NCI-H128 (cell line): ENCODE measurements around the gene LRBA.
"Not testable (repeated sequence)": the region's sequence is repeated elsewhere in the genome, so short reads cannot be mapped to it uniquely, and the experiment has no call there.

ENCODE experiments used
- DNase-seq: peaks from one replicate; lab custom pipeline; 2025; ENCODE audit not compliant: unreplicated experiment; lab: John Stamatoyannopoulos, UW

The LRBA gene

GRCh38 chr4:150679765-150680343 lies 335.2 kb downstream of the LRBA start:
- DNase-seq = no peak

- no peak for DNase-seq
These were observed 335.9 kb downstream of the LRBA start for GRCh38 chr4:150679018-150679764.

DNA sequence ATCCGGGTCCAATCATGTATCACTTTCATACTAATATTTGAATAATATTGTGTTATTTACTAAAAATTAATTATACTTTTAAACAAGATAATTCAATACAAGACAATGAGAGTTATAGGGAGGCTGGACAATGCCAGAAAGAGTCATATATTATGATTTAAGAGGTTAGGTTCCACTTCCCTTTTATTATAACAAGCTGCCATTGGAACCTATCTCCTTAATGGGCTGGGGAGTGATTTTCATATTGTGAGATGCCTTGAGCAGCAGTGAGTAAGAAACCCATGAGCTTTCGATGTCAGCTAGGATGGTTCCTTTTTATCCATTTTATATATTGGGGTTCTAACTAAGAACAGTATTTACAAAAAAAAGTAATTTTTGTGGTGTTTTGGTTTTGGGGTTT lies 341.3 kb downstream of the LRBA start:
- no peak for DNase-seq

DNA sequence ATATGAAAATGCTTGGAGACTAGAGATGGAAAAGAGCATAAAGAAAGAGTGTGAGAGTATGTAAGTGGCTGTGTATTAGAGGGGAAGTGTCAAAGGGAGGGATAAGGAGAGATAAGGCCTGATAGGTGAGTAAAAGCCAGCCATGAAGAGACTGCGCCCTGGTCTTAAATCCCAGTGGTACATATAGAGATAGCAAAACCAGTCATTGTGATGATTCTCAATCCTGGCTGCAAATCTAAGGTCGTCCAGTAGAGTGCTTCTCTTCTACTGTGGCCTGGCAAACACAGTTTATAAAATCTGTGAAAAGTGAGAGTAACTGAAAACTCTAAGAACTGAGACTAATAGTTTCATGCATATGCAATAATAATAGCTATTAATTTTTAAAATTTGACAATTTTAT lies 346.3 kb downstream of the LRBA start:
- no peak for DNase-seq

DNA sequence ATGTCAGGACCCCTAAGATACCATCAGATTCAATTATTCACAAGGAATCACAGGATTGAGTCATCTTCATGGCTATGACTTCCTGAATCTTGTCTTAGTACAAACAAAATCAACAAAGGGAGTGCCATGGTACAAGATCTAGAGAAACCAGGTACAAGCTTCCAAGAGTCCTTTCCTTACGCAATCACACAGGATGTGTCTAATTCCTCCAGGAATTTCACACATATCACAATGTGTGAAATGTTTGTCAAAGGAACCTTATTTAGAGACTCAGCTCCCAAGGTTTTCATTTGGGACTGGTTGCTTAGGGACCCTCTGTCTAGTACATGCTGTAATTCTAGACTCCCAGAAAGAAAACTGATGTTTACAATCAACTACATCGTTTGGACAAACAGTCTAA lies 350.1 kb downstream of the LRBA start:
- no peak for DNase-seq

- no peak for DNase-seq
These were observed 352.4 kb downstream of the LRBA start for GRCh38 chr4:150662686-150663085.

DNA sequence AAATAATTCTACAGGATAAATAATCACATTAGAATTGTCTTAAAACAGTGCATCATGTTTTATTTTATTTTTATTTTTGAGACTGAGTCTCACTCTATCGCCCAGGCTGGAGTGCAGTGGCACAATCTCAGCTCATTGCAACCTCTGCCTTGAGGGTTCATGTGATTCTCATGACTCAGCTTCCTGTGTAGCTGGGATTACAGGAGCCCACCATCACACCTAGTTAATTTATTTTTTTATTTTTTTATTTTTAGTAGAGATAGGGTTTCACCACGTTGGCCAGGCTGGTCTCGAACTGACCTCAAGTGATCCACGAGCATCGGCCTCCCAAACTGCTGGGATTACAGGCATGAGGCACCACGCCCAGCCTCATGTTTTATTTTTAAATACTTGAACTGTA lies 353.5 kb downstream of the LRBA start:
- DNase-seq = not testable (repeated sequence)

DNA sequence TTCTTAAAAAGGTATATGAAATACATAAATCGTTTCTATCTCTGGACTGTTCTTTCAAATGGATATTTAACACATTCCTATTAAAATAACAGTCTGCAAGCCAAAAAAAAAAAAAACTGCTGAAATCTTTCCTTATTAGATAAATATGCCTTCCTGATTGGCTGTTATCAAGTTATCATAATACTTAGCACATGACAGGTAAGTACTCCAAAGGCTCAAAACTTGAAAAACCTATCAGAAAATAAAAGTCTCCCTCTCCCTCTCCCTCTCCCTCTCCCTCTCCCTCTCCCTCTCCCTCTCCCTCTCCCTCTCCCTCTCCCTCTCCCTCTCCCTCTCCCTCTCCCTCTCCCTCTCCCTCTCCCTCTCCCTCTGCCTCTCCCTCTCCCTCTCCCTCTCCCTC lies 356.8 kb downstream of the LRBA start:
- DNase-seq = not testable (repeated sequence)

DNA sequence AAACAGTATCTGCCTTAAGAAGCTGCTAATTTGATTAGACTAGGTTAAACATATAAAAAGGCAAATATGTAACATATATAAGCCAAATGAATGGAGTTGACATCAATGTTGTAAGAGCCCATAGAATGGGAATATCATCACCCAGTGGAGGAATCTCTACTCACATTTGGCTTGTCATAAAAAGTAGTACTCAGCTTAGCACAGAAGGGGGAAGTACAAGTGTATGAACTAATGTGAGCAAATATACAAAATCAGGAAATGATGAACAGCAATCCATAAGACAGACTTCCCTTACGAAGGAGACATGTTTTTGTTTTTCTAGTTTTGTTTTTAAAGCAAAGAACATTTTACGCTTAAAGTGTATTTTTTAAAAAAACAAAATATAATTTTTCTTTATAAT lies 358.2 kb downstream of the LRBA start:
- DNase-seq = no peak

- no peak for DNase-seq
These were observed 364.3 kb downstream of the LRBA start for GRCh38 chr4:150650751-150651150.

DNA sequence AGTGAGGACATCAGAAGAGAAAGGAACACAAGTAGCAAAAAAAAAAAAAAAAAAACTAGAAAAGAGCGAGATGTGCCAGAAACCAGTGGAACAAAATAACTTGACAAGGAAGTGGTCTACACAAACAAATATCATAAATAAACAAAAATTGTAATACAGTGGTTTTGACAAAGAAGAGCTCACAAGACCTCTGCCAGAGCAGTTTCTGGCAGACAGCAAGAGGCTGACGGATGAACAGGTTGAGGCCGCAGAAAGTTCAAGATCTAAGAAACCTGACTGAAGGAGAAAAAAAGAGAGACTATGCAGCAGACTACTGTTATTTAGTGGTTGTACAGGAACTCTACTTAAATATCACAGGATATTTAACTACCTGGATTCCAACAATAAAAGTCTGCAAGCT lies 367.0 kb downstream of the LRBA start:
- DNase-seq = no peak

GRCh38 chr4:150647008-150647407 lies 368.1 kb downstream of the LRBA start:
- DNase-seq = no peak

DNA sequence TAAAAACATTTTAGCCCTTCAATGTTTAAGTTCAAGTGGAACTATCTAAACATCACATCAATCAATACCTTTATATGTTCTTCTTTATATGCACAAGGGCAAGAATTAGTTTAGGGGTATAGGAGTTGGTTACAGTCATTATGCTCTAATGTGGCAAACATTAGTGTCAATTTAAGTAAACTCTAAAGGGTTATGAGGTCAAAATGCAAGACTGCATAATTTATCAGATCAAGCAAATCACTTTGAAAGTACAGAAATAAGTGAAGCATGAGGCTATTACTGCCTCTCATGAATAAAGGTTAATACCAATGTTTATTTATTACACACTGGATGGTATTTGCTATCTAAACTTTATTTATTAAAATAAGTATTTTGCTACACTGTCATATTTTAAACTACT lies 373.5 kb downstream of the LRBA start:
- no peak for DNase-seq

DNA sequence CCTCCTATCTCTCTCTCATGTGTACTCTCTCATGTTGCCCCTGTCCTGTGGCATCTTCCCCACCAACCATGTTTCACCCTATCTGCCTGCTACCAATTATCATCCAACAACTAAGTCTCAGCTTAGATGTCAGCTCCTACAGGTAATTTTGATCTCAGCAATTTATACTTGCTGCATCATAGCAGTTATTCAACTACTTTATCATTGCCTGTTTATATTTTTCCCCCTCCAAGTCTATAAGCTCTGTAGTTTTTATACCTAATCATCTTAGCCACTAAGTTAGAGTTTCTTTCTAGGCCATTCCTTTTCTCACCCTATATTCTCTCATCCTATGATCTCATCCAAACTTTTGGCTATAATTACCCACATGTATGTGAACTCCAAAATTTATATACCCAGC lies 382.4 kb downstream of the LRBA start:
- DNase-seq = no peak

GRCh38 chr4:150628073-150628472 lies 387.0 kb downstream of the LRBA start:
- no peak for DNase-seq

DNA sequence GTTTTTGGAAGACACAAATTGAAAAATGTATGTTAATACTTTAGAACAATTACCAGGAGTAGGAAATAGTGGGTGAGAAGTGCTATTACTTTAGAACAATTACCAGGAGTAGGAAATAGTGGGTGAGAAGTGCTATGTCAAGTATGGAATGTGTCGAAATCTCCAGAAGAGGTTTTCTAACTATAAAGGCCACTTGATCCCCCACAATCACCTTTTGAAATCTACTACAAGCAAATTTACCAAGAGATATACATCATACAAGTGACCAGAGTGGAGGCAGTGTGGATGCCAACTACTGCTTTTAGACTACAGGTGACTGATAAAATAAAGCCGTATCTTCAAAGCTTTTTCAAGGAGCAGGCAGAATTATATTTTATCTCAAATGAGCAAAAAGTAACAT lies 390.1 kb downstream of the LRBA start:
- no peak for DNase-seq

- DNase-seq = no peak
These were observed 391.0 kb downstream of the LRBA start for GRCh38 chr4:150624055-150624454.

DNA sequence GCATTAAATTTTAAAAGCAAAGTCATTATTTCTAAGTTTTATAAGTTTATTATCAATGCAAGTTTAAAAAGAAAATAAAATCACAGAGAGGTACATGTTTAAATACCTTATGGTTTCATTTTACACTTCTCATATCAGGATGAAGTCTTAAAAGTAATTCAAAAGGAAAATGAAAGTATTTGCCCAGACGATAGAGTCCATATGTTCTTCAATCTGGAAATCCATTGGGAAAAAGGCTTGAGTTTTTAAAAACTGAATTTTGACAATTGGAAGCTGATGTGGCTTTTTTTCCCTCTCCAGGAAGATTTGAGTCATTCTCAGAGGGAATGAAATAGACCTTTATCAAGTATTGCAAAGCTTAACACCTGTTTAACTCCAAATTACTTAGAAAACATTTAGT lies 396.0 kb downstream of the LRBA start:
- no peak for DNase-seq

DNA sequence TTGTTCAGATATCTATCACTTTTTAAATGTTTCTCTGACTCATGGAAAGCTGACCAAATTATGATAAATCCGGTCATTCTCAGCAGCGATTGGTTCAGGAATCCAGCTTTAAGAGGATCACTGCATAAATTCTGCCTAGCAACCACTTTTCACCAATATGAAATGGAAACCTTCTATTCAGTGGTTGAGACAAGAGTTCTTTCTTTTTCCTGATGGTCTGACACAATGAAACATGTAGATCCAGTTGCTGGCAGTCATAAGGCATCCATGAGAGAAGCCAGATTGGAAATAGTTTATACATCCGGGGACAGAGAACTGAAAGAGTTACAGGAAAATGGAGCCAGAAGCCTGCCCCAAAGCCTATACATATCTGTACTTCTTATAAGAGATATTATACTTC lies 406.0 kb downstream of the LRBA start:
- DNase-seq = no peak

- no peak for DNase-seq
These were observed 414.2 kb downstream of the LRBA start for GRCh38 chr4:150600812-150601445.

DNA sequence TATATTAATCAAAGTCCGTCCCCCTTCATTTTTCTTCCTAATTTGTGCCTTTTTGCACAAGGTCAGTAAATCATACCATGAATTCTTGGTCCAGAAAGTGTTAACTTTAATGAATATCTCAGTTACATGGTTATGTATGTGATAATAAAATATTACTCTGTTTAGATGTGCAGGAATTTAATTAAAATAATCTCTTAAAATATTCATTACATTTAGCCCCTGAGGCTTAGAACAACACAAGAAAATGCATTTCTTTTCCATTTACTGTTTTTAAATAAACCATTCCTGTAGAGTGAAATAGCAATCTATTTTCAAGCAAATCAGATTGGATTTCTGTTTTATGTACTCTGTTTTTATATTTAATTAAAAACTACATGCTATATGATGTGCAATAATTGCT lies 415.5 kb downstream of the LRBA start:
- DNase-seq = no peak

GRCh38 chr4:150598909-150599308 lies 416.2 kb downstream of the LRBA start:
- no peak for DNase-seq

GRCh38 chr4:150593996-150594395 lies 421.1 kb downstream of the LRBA start:
- DNase-seq = no peak
